Stimulated activated CD8-positive, alpha-beta memory T cell treated with anti-CD3 and anti-CD28 coated beads, Interleukin-15, amount 100 ng/mL, for 48 hours (primary cell): ENCODE results near the gene KIAA1549.

ENCODE experiments used
- DNase-seq, 2 donors: peaks; one replicate each; pipeline ENCODE4 v3.0.0-alpha.2; 2020; ENCODE audit warnings: low read depth in 2 of 2

Gene KIAA1549

DNA sequence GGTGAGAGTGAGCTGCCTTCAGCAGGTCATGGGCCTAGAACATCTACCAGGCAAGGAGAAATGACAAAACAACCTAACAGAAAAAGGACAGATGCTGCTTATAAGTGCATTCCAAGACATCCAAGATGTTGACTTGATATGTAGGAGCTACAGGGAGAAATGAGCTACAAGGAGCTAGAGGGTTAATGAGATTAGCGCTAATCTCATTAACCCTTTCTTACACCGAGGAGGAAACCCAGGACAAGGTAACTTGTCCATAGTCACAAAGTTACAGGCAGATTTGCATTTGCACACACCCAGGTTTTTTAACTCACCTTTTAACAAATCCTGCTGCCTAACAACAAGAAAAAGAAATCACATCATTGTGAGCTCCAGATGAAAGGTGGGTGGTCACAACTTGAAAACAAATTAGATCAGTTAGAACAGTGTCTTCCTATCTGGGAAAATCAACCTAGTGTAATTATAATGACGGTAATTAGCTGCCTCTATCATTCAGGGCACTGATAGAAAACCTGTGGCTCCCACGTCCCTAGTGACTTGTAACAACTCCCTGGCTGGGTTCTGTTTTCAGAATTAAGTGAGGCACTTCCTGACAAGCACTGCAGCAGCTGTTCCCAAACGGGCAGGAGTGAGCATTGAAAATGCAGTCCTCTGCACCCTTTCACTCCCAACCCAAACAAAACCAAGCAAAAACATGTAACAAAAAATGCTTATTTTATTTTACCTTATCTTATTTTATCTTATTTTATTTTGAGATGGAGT is 5.7 kb downstream of the KIAA1549 start:
- no peak for DNase-seq

DNA sequence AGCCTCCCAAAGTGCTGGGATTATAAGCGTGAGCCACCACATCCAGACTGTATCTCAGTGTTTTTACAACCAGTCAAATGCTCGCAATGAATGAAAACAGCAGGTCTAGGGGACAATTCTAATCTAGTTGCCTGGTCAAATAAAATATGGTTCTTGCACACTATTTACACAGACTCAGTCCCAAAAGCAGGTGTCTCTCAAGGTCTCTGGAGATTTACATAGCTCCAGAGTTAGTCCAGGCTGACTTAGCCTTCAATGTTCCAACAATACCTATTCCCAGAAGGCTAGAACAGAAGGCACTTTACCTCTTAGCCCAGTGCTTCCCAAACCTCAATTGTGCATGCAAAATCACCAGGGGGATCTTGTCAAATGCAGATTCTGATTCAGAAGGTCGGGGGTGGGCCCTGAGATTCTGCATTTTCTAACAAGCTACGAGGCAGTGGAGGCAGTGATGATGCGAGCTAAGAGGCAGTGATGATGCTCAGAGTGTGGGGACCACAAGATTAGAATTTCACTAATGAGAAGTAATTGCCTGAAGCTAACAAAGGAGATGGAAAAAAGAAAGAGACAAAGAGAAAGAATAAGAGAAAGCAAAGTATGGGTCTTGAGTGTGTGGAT is 6.4 kb downstream of the KIAA1549 start:
- no peak for DNase-seq

DNA sequence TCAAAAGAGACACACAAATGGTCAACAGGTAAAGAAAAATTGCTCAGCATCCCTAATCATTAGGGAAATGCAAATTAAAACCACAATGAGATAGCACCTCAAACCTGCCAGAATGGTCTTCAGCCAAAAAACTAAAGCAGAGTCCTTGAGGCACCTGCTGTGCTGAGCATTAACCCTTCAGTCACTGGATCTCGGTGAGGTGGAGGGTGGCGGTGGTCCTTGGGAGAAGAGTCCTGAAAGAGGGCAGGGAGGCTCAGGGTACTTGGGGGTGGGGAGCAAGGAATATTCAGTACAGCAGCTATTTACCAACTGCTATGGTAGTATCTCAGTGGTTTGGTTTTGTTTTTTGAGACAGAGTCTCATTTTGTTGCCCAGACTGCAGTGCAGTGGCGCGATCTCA is 7.1 kb downstream of the KIAA1549 start:
- no peak for DNase-seq

DNA sequence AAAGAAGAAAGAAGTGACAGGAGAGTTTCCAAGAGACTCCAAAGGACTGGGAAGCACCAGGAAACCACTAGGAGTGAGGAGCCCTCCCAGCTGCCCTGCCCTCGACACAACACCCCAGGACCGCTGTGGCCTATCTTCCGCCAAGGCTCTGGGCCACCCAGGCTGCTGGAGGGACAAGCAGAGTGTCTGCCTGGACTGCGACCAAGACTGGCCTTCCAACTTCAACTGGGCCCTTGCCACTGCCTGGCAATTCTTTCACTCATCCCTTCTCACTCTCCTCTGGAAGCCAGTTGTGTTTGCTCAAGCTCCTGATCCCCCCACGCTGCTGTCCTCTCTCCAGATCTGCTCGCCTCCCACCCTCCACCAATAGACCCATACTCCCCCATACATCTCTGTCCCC is 10.2 kb downstream of the KIAA1549 start:
- no peak for DNase-seq

DNA sequence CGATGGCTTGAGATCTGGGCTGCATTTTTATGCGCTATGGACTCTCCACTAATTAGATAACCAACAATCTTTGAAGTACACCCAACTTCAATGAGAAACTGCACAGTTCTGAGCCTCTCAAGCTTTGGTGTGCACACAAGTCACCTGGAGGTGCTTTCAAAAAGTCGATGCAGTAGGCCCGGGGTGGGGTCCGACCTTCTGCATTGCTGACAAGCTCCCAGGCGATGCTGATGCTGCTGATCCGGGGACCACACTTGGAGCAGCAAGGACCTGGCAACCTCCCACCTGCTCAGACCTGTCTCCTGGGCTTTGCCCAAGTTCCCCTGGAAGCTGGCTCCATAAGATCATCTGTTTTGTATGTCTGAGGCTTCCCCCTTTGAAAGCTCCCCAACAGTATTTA is 10.7 kb downstream of the KIAA1549 start:
- DNase-seq: no peak

DNA sequence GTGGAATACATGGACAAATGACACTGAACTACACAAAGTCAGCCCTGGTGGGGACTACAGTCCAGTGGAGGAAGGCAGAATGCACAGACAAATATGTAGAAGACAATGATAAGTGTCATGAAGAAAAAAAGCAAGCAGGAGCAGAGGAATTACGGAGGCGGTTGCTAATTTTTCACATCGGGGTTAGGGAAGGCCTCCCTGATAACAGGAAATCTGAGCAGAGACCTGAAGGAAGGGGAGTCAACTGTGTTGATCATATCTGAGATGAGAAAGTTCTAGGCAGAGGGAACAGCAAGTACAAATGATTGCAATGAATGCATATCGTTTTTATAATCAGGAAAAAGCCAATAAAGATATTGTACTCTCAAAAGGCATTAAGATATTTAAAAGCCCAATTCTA is 14.0 kb downstream of the KIAA1549 start:
- no peak for DNase-seq

DNA sequence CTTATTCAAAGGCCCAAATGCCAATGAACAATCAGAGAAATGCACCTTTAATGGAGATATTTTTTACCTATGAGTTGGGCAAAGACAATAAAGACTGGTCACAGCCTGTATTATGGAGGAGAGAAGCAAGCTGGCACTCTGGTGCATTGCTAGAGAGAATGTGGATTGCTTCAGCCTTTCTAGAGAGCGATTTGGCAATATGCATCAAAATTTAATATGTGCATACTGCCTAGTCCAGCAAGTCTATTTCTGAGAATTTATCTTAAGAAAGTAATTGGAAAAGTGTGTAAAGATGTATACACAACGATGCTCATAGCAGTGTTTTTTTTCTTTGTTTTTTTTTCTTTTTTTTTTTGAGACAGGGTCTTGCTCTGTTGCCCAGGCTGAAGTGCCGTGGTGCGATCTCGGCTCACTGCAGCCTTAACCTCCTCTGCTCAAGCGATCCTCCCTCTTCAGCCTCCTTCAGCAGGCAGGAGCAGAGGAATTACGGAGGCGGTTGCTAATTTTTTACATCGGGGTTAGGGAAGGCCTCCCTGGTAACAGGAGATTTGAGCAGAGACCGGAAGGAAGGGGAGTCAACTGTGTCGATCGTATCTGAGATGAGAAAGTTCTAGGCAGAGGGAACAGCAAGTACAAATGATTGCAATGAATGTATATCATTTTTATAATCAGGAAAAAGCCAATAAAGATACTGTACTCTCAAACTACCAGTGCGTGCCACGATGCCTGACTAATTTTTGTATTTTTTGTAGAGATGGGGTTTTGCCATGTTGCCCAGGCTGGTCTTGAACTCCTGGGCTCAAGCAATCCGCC is 16.4 kb downstream of the KIAA1549 start:
- DNase-seq: no peak

DNA sequence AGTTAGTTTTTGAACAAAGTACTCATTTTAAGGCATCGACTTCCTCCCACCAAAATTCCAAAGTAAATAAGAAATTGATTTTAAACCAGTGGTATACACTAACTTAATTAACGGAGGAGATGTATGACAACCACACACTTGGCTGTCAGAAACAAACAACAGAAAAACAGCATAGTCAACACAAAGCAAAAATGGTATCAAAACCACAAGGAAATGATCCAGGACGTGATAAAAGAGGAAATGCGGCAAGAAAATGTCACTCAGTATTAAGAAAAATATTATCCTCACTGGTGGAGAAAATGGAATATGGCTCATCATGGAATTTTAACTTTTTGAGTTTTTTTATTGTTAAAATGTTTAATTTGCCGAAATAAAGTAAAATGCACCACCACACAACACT is 17.5 kb downstream of the KIAA1549 start:
- no peak for DNase-seq

DNA sequence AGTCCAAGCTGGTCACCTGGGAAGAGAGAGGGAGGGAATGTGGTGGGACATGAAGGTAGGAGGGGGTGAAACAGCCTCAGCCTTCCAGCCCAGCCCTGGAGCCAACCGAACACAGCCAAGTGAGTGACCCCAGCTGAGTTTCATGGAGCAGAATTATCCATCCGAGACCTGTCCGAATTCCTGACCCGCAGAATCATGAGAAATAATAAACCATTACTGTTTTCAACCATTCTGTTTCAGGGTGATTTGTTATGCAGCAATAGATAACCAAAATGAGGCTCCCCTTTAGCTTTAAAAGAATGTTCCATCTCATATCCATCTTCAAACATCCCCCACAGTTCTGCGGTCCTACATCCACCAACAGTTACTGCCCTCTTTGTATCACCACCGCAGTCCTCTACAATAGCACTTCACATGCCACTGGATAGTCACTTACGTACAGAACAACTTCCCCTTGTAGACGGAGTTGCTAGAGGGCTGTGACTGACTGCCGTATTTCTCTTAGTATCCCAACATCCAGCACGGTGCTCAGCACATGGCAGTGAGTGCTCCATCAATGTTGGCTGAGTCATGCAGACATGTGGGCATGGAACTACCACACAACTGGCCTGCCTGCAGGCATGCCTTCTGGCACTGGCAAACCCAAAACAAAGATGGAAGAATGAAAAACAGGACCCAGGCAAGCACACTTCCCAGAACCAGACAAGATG is 18.5 kb downstream of the KIAA1549 start:
- DNase-seq: no peak

DNA sequence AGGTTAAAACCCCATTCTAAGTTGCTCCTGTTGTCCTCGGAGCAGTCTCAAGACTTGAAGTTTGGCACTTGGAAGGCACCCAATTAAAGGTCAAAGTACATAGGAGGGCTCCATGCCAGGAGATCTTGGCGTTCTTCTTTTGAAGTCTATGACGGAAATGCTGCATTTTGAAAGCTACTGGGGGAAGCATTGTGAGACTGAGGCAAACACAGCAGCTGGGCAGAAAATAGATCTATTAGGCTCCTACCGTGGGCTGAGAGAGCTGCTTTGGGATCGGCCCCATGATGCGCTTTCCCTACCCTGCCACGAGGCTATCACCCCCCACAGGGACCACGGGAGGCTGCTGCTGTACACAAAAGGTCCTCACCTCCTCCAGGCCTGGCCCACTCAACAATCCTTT is 20.0 kb downstream of the KIAA1549 start:
- DNase-seq: no peak

DNA sequence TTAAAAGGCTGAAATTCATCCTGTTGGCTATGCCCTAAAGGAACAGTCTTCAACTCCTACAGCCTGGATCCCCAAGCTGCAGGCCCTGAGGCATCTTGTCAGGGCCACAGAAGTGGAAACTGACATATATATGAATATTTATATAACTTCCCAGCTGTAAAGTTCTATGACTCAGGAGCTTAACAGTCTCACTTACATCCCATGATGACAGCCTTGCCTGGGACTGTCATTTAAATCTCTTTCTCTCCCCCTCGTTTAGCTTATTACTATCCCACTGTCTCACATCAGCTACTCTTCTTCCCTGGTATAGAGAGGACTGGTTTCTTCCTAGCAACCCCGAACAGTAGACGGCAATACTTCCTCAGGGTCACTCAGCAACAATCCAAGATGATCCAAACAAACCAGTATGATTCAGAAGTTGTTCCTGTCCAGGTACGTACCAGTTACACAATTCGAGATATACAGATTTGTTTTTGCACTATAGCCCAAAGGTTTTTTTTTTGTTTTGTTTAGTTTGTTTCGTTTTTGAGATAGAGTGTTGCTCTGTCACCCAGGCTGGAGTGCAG is 22.7 kb downstream of the KIAA1549 start:
- DNase-seq: no peak

DNA sequence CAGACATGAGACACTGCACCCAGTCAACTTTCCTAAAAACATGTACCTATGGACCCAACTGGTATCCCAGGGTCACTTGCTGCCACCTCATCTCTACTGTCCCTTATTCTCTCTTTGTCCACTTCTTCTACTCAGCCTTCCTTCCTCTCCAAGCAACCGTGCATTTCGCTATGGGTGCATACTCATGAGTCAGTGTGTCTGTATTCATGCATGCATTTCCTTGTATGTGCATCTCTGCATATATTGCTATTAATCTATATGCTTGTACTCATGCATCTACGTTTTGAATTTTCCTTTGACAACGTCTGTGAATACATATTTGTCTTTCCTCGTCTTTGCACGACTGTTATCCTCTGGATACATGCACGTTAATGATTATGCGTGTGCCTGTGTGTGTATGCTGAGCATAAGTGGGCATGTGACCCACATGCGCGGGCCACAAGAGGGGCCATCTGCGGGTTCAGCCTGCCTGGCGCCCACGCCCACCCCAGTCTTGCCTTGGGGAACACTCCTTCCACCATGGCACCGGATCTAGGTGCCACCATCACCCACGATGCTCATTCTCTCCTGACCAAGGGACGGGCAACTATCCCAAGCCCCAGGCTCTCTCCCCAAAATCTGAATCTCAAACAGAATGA is 23.3 kb downstream of the KIAA1549 start:
- no peak for DNase-seq

DNA sequence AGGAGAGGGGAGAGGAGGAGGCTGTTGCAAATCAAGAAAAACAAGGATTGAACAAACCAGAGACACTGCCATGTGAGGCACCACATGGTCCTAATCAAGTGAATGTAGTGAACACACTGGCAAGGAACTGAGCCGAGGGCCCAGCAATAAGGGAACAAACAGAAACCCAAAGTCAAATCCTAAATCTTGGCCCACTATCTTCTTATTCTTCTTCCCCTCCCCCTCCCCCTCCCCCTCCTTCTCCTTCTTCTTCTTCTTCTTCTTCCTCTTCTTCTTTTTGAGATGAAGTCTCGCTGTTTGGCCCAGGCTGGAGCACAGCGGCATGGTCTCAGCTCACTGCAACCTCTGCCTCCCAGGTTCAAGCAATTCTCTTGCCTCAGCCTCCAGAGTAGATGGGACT is 24.0 kb downstream of the KIAA1549 start:
- DNase-seq: no peak

DNA sequence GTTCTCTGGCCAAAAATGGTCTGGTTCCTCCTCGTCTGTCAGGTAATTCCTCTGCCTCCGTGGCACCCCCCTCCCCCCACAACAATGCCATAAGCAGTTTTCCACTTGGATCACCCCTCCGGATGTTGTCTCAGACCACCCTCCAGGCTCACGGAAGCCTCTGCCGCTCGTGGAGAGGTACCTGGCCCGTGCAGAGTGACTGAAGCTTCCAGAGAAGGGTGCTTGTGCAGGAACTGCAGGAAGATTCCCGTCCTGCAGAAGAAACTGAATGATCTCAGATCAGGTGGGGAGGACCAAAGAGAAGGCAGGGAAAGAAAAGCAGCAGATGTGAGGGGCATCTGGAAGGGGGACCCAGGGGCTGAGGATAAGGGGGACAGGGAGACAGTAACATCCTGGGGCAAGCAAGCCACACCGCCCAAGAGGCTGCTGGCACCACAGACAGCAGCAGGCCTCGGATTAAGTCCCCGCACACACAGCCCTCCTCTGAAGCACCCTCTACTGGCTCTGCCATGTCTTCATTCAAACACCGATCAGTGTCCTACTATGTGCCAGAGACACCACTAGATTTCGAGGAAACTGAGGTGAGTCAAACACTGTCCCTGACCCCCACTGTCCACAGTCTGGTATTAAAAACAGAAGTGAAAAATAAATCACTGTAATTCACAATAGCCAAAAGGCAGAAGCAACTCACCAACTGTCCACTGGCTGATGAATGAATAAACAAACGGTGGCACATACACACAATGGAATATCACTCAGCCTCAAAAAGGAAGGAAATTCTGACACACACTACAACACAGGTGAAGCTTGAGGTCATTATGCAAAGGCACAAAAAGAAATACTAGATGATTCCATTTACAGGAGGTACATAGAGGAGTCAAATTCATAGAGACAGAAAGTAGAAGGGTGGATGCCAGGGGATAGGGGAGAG is 26.4 kb downstream of the KIAA1549 start:
- no peak for DNase-seq

DNA sequence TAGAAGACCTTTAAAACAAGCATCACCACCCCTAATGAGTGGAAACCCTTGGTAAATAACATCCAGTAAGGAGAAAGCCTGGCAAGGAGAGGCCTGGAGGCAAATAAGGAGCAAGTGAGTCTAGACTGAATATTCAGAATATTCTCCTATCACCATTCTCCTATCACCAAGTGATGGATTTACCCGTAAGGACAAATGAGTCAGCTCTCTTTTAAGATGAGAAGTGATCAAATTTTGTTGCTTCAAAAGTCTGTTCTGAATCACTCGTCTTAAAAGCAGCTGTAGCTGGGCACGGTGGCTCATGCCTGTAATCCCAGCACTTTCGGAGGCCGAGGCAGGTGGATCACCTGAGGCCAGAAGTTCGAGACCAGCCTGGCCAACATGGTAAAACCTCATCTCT is 28.4 kb downstream of the KIAA1549 start:
- DNase-seq: no peak

DNA sequence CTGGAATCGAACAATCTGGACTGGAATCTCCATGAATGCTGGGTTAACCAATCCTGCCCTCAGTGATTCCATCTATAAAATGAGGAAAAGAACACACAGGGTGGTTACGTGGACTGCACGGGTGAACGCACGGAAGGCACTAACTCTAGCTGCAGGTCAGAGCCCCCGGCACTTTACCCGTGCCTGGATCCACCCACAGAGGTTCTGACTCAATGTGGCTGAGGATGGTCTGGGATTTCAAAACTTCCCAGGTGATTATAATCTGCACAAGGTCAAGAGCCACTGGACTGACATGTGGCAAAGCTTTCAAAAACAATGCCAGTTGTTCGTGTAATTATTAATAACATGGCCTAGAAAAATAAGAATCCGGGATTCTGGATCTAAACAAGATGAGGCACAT is 29.2 kb downstream of the KIAA1549 start:
- DNase-seq: no peak

DNA sequence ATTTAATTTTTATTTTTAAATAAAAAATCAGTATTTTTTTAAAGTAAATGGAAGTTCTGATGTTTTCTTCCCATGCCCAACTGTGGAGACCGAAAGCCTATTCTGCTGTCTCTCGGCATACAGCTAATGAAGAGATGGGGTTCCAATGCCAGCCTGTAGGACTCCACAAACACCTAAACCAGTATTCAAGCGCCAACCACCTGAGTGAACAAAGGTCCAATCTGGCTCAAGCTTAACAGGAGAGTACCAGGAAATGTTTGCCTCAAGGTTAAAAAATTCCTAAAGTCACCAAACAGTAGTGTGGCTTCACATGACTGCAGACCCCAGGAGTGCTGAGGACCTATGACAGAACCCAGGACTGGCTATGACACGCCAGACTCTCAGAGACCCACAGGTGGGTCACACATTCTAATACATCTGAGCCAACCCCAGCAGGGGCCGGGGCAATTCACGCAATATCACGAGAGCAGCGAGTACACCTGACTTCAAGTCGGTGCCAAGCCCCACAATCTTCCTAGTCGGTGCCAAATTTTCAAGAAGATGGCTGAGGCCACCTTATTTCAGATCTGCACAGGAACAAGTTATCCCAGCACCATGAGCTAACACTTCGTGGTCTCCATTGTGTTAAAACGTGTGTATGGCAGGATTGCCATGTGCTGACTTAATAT is 31.6 kb downstream of the KIAA1549 start:
- DNase-seq: no peak

DNA sequence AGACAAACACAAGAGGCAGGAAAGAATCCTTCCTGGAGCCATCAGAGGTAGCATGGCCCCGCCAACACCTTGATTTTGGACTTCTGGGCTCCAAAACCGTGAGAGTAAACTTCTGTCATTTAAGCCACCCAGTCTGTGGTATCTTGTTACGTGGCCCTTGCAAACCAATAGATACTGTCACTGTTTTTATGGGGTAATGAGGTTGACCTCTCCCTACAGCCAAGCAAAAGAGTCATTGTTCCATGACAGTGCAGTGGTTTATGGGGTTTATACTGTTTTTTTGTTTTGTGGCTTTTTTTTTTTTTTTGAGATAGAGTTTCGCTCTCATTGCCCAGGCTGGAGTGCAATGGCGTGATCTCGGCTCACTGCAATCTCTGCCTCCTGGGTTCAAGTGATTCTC is 32.8 kb downstream of the KIAA1549 start:
- no peak for DNase-seq

DNA sequence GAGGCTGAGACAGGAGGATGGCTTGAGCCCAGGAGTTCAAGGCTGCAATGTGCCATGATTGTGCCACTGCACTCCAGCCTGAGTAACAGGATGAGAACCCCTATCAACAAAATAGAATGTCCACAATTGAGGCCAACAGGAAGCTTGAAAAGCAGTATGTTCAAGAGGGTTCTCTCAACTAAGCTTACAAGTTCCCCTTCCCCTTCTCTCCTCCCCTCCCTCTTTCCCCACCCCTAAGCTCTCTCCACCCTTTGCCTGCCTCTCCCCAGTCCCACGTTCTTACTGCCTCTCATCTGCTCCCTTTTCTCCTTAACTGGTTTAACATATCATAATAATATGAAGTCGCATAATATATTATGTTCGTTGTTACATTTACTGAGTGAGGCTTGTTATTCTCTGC is 35.4 kb downstream of the KIAA1549 start:
- no peak for DNase-seq

DNA sequence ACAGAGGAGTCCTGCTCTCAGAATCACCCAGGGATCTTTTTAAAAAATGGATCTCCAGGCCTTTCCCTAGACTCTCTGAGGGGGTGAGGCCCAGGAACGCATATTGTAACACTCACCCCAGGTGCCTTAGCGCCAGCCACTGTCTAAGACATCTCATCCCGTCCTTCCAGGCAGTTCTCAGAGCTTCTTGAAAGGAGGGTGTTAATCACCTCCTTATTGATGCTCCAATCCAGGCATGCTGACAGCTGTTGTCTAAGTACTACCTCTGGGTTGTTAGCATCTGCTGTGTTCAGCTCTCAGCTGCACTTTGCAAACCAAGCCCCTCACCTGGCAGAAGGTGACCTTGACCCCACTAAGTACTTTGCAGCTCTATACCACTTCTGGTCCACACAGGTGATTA is 36.0 kb downstream of the KIAA1549 start:
- no peak for DNase-seq
